Ishikawa (cell line): ENCODE data around the gene FAM3A.

ENCODE experiments used
- CEBPB ChIP-seq: IDR thresholded peaks from 2 replicates; pipeline ENCODE4 v1.6.1; 2012
- EGR1 ChIP-seq: IDR thresholded peaks from 2 replicates; pipeline ENCODE4 v1.6.1; 2012
- EP300 ChIP-seq: IDR thresholded peaks from 2 replicates; pipeline ENCODE4 v1.6.1; 2012; ENCODE audit warnings: borderline replicate concordance
- FOXM1 ChIP-seq: IDR thresholded peaks from 2 replicates; pipeline ENCODE4 v1.6.1; 2012; ENCODE audit warnings: low read depth, borderline replicate concordance
- MAX ChIP-seq: IDR thresholded peaks from 2 replicates; pipeline ENCODE4 v1.6.1; 2012
- RAD21 ChIP-seq: IDR thresholded peaks from 2 replicates; pipeline ENCODE4 v1.6.1; 2012; ENCODE audit warnings: low read depth
- REST ChIP-seq: IDR thresholded peaks from 2 replicates; pipeline ENCODE4 v1.6.1; 2012; ENCODE audit warnings: low read depth, mild to moderate bottlenecking
- TCF12 ChIP-seq: IDR thresholded peaks from 2 replicates; pipeline ENCODE4 v1.6.1; 2012; ENCODE audit warnings: low read depth
- TEAD4 ChIP-seq: IDR thresholded peaks from 2 replicates; pipeline ENCODE4 v1.6.1; 2012
- YY1 ChIP-seq: IDR thresholded peaks from 2 replicates; pipeline ENCODE4 v1.6.1; 2012; ENCODE audit warnings: low read depth
- ZBTB7A ChIP-seq: IDR thresholded peaks from 2 replicates; pipeline ENCODE4 v1.6.1; 2012; ENCODE audit warnings: low read depth

GRCh38 chrX:154471839-154472684 lies 44.0 kb downstream of the FAM3A start:
- TF ChIP-seq MAX (no peak), EP300 (no peak), YY1 (no peak), TCF12 (no peak), RAD21 (no peak), EGR1 (no peak), REST (no peak), CEBPB (no peak), FOXM1 (no peak), TEAD4 (no peak), ZBTB7A (no peak)
